HepG2 (cell line): Measurements from ENCODE around the gene TATDN2. TPM values are rescaled to one million over a fixed set of nuclear protein-coding genes. Genes with fewer than 3 reads are reported as not detected.
A peak's percentile ranks its signal among the peaks of the same experiment; 100 is the strongest.
"Not testable (repeated sequence)": the region's sequence is repeated elsewhere in the genome, so short reads cannot be mapped to it uniquely, and the experiment has no call there.

Source experiments
- ATAC-seq: fragments of 200-7000 bp; cut with Tn5 transposase; 3 replicates; pipeline ENCODE4 v1.9.1; 2020; ENCODE audit warnings: mild to moderate bottlenecking, moderate library complexity
- BruUV-seq: library from RNA; stranded (reverse); fragments of 400-500 nt; replicated peaks from 2 replicates; lab custom pipeline; 2021; lab: Mats Ljungman, UMichigan
- CTCF ChIA-PET: fragments of 300-600 bp; formaldehyde crosslinking; extraction: SDS; loops from one replicate; lab custom pipeline; 2021; ENCODE audit warnings: low total read pairs, inconsistent platforms, low intra/inter-chr PET ratio; lab: Yijun Ruan, JAX
- POLR2A ChIA-PET: fragments of 350-600 bp; sonication (Branson Sonifier 250); formaldehyde crosslinking; loops from one replicate; lab custom pipeline; 2020; ENCODE audit warnings: antibody characterized with exemption, inconsistent platforms; lab: Yijun Ruan, JAX
- DNase-seq: peaks from one replicate; pipeline ENCODE4 v3.0.0-alpha.2; 2015; ENCODE audit warnings: low spot score
- FAIRE-seq: peaks from 3 replicates; lab custom pipeline; 2011; peaks lifted over from hg19 to GRCh38; lab: Jason Lieb, UNC
- H2AFZ ChIP-seq: one replicate; pipeline ENCODE4 v1.6.1; 2011; ENCODE audit warnings: low read length, inconsistent platforms
- H3K27ac ChIP-seq: fragments of 300-600 bp; 3 replicates; pipeline ENCODE4 v1.8.0; 2011; ENCODE audit warnings: mixed run types, mild to moderate bottlenecking, mixed read lengths, low read length, inconsistent platforms; ENCODE audit not compliant: insufficient read depth; ENCODE audit errors: extremely low read length
- H3K27me3 ChIP-seq, 2 experiments: fragments of 200-600 bp in 1 of 2; 2 replicates in 1 of 2; 3 replicates in 1 of 2; pipeline versions ENCODE4 v1.6.0 to v1.8.0; 2011; ENCODE audit warnings: low read length in 2 of 2, mild to moderate bottlenecking in 2 of 2, moderate library complexity in 2 of 2, inconsistent platforms in 1 of 2; ENCODE audit not compliant: insufficient read depth in 2 of 2, control insufficient read depth in 1 of 2
- H3K36me3 ChIP-seq, 2 experiments: fragments of 200-600 bp in 1 of 2; replicated peaks in 1 of 2; 2 replicates in 1 of 2; 3 replicates in 1 of 2; pipeline versions ENCODE4 v1.5.1 to v1.8.0; 2011; ENCODE audit warnings: low read length in 2 of 2, inconsistent platforms in 1 of 2; ENCODE audit not compliant: insufficient read depth in 2 of 2, control insufficient read depth in 1 of 2
- H3K4me1 ChIP-seq: 2 replicates; pipeline ENCODE4 v1.5.1; 2012; ENCODE audit warnings: low read length, inconsistent platforms; ENCODE audit not compliant: insufficient read depth
- H3K4me2 ChIP-seq: 2 replicates; pipeline ENCODE4 v1.6.0; 2011; ENCODE audit warnings: low read depth, low read length, inconsistent platforms
- H3K4me3 ChIP-seq, 3 experiments: fragments of 200-600 bp in 1 of 3; sonication (generic), shearing (Covaris generic) in 1 of 3; replicated peaks in 1 of 3; 2 replicates each; pipeline ENCODE4 v1.5.1; 2011 to 2016; ENCODE audit warnings: low read length in 3 of 3, inconsistent platforms in 2 of 3, low read depth in 2 of 3, mild to moderate bottlenecking in 2 of 3, control low read depth in 1 of 3, mixed read lengths in 1 of 3; ENCODE audit not compliant: insufficient read depth in 1 of 3
- H3K79me2 ChIP-seq: one replicate; pipeline ENCODE4 v1.6.1; 2011; ENCODE audit warnings: low read length, inconsistent platforms; ENCODE audit not compliant: insufficient read depth
- H3K9ac ChIP-seq: 2 replicates; pipeline ENCODE4 v1.6.0; 2011; ENCODE audit warnings: mild to moderate bottlenecking, low read depth, low read length, inconsistent platforms; ENCODE audit not compliant: insufficient read depth
- H3K9me3 ChIP-seq: 2 replicates; pipeline ENCODE4 v1.5.1; 2012; ENCODE audit warnings: mild to moderate bottlenecking, low read length
- H4K20me1 ChIP-seq: 2 replicates; pipeline ENCODE4 v1.6.0; 2011; ENCODE audit warnings: inconsistent platforms, mild to moderate bottlenecking, low read length, moderate library complexity; ENCODE audit not compliant: insufficient read depth
- AHR ChIP-seq: IDR thresholded peaks from 2 replicates; pipeline ENCODE4 v1.6.1; 2018; ENCODE audit warnings: missing genetic modification reagents, missing compliant biosample characterization
- KLF12 ChIP-seq: sonication (generic); formaldehyde crosslinking; IDR thresholded peaks from 2 replicates; pipeline ENCODE4 v1.4.0; 2020; ENCODE audit warnings: missing genetic modification reagents, borderline replicate concordance
- SMAD9 ChIP-seq: sonication (generic); formaldehyde crosslinking; IDR thresholded peaks from 2 replicates; pipeline ENCODE4 v1.5.1; 2020; ENCODE audit warnings: mild to moderate bottlenecking, missing genetic modification reagents
- ZNF670 ChIP-seq: sonication (generic); formaldehyde crosslinking; IDR thresholded peaks from 2 replicates; pipeline ENCODE4 v1.8.0; 2022; ENCODE audit warnings: mild to moderate bottlenecking, missing genetic modification reagents, borderline replicate concordance
- ZNF781 ChIP-seq: sonication (generic); formaldehyde crosslinking; IDR thresholded peaks from 2 replicates; pipeline ENCODE4 v1.5.1; 2020; ENCODE audit warnings: borderline replicate concordance, mild to moderate bottlenecking, missing genetic modification reagents; ENCODE audit errors: not compliant biosample characterization
- WGBS: methylation state at CpG from one replicate; pipeline ENCODE4 v1.1.6; 2017; ENCODE audit warnings: low lambda C conversion rate; 5-methylcytosine and 5-hydroxymethylcytosine counted together
- in situ Hi-C: cut with HindIII; loops from 2 replicates; pipeline ENCODE4 v1.10.0; 2017; ENCODE audit warnings: low pct_unique_long_range_greater_than_20kb; ENCODE audit not compliant: extremely low pct_ligation_motif_present
- intact Hi-C: fragments of 100-400 bp; cut with micrococcal nuclease; formaldehyde crosslinking; loops from one replicate; pipeline ENCODE4 v1.10.0; 2022; ENCODE audit not compliant: unreplicated experiment
- polyA plus RNA-seq, 8 experiments: library from polyadenylated mRNA; depleted of rRNA in 3 of 8; stranded (reverse) in 7 of 8; unstranded in 1 of 8; fragments of >200 nt; fragmentation: Illumina TruSeq in 4 of 8; extraction: Trizol in 4 of 8; gene quantifications; 2 replicates each; pipeline versions ENCODE4 v1.2.1 to v1.2.3, GENCODE V29; 2011 to 2016; ENCODE audit warnings: low read depth in 4 of 8, missing spikeins in 1 of 8, mixed read lengths in 1 of 8; ENCODE audit not compliant: insufficient read depth in 1 of 8
- total RNA-seq, 5 experiments: library from RNA; depleted of rRNA; stranded (reverse); fragments of >200 nt; fragmentation: Illumina TruSeq; extraction: Trizol; gene quantifications; 2 replicates each; pipeline ENCODE4 v1.2.3, GENCODE V29; 2016; ENCODE audit warnings: low read depth in 1 of 5

TATDN2 gene
- total and polyA plus RNA-seq, 2 of the 13 experiments (the other 11 are each of a cell fraction or from before 2014, with no cell fraction given): 12.1 to 21.9 TPM

- Histone ChIP-seq H3K36me3 (peaks cover 18 to 35% of the 10 kb centered on the region in 2 experiments), H3K4me1 (peaks cover 28% of the 10 kb centered on the region), H4K20me1 (peaks cover 10% of the 10 kb centered on the region; the same call in 1 of the 2 replicates)
- FAIRE-seq, H3K27me3 ChIP-seq, BruUV-seq, CTCF ChIA-PET, DNase-seq, H3K79me2 ChIP-seq, H3K9ac ChIP-seq, intact Hi-C loops, H3K9me3 ChIP-seq, ATAC-seq, H2AFZ ChIP-seq, POLR2A ChIA-PET, H3K4me3 ChIP-seq, H3K27ac ChIP-seq, in situ Hi-C loops, H3K4me2 ChIP-seq: not testable (repeated sequence)
- 71% methylated on average over 1 of the region's 1 CpG for WGBS
Measured at GRCh38 chr3:10298064-10298463, 49.8 kb downstream of the TATDN2 start.

- ATAC-seq (no peak), DNase-seq (no peak), FAIRE-seq (no peak)
- H4K20me1 ChIP-seq: peaks cover 10% of the 10 kb centered on the region; the same call in 1 of the 2 replicates
- no peaks in the 10 kb centered on the region for H3K9me3 ChIP-seq
- H3K36me3 ChIP-seq: peaks cover 24 to 46% of the 10 kb centered on the region in 2 experiments
- no peak overlapping the region for H2AFZ ChIP-seq
- peaks cover 17% of the 10 kb centered on the region for H3K4me1 ChIP-seq
- in situ Hi-C loops (no loop called here), intact Hi-C loops (no loop called here)
- H3K4me2 ChIP-seq: no peak overlapping the region
- CTCF ChIA-PET: no interaction called here
- no peaks in the 10 kb centered on the region for H3K79me2 ChIP-seq
- H3K4me3 ChIP-seq: no peak overlapping the region
- TSS peak; percentile 7 for BruUV-seq
- H3K27me3 ChIP-seq: no peaks in the 10 kb centered on the region
- POLR2A ChIA-PET: interaction anchor here (1.2 kb wide), 1 partner anchor 51 kb away, joined by 5 read pairs; the partner anchor contains the start of gene TATDN2
- no peak overlapping the region for H3K27ac ChIP-seq
- TF ChIP-seq AHR (no peak), ZNF781 (CRISPR knock-in tag) (no peak), SMAD9 (CRISPR knock-in tag) (no peak), ZNF670 (CRISPR knock-in tag) (no peak), KLF12 (CRISPR knock-in tag) (no peak)
- TF ChIP-seq, all 625 proteins: peak for 0
- no peak overlapping the region for H3K9ac ChIP-seq
- WGBS: 95% methylated on average over 2 of the region's 2 CpGs
Measured at GRCh38 chr3:10299175-10299574, 50.9 kb downstream of the TATDN2 start.
